Measurements from ENCODE around the gene TMEM94.
A peak's percentile ranks its signal among the peaks of the same experiment; 100 is the strongest.
"Not testable (repeated sequence)": the region's sequence is repeated elsewhere in the genome, so short reads cannot be mapped to it uniquely, and the experiment has no call there.

TMEM94 gene

GRCh38 chr17:75512926-75513640, 56.6 kb downstream of the TMEM94 start:
- no peak for DNase-seq

- DNase-seq: no peak
Observed at GRCh38 chr17:75513641-75514000, 57.2 kb downstream of the TMEM94 start.

- DNase-seq: no peak
Observed at GRCh38 chr17:75514299-75514918, 58.0 kb downstream of the TMEM94 start.

GRCh38 chr17:75514919-75515495, 58.6 kb downstream of the TMEM94 start:
- DNase-seq: no peak

GRCh38 chr17:75515496-75516254, 59.2 kb downstream of the TMEM94 start, which contains the start of gene CASKIN2:
Gene CASKIN2 (minus strand): TSS chr17:75515537. CDS start chr17:75513804, 1,733 bp downstream.
- peak; percentile 65 for DNase-seq

GRCh38 chr17:75516255-75516618, 59.8 kb downstream of the TMEM94 start, which contains the start of gene TSEN54:
Gene TSEN54 (plus strand): TSS chr17:75516528. CDS start chr17:75516561, 33 bp downstream.
- peak; percentile 92 for DNase-seq

GRCh38 chr17:75516619-75517296, 60.3 kb downstream of the TMEM94 start:
- no peak for DNase-seq

GRCh38 chr17:75517297-75517865, 60.9 kb downstream of the TMEM94 start:
- DNase-seq: no peak

GRCh38 chr17:75518201-75518600, 61.8 kb downstream of the TMEM94 start:
- peak; percentile 85 for DNase-seq

GRCh38 chr17:75518983-75519537, 62.6 kb downstream of the TMEM94 start:
- no peak for DNase-seq

GRCh38 chr17:75520413-75520812, 64.0 kb downstream of the TMEM94 start:
- not testable (repeated sequence) for DNase-seq

- no peak for DNase-seq
Observed at GRCh38 chr17:75521290-75521689, 64.9 kb downstream of the TMEM94 start.

GRCh38 chr17:75521951-75522727, 65.7 kb downstream of the TMEM94 start:
- DNase-seq: no peak

GRCh38 chr17:75523647-75524046, 67.2 kb downstream of the TMEM94 start:
- DNase-seq: no peak

GRCh38 chr17:75524269-75524969, 68.0 kb downstream of the TMEM94 start:
- DNase-seq: no peak

GRCh38 chr17:75524970-75525805, 68.8 kb downstream of the TMEM94 start, which contains the start of gene LLGL2:
Gene LLGL2 (plus strand): TSS chr17:75525697. CDS start chr17:75543427, 17,730 bp downstream.
- peak; percentile 89 for DNase-seq

GRCh38 chr17:75525806-75526554, 69.5 kb downstream of the TMEM94 start:
- DNase-seq: no peak

GRCh38 chr17:75526555-75527270, 70.3 kb downstream of the TMEM94 start:
- no peak for DNase-seq
